GM04504 (cell line): ENCODE measurements around the gene AFF4.
A peak's percentile ranks its signal among the peaks of the same experiment; 100 is the strongest.
"Not testable (repeated sequence)": the region's sequence is repeated elsewhere in the genome, so short reads cannot be mapped to it uniquely, and the experiment has no call there.

ENCODE experiments used
- DNase-seq: peaks from one replicate; pipeline ENCODE4 v3.0.0-alpha.2; 2012; ENCODE audit warnings: low read depth

The AFF4 gene

GRCh38 chr5:132963171-132964104, at the start of gene AFF4:
AFF4 (minus strand) TSS chr5:132963634; CDS start chr5:132937189, 26,445 bp downstream.
- peak; percentile 95 for DNase-seq

GRCh38 chr5:133008455-133008854, 45.0 kb upstream of the AFF4 start:
- not testable (repeated sequence) for DNase-seq

GRCh38 chr5:133006653-133007052, 43.2 kb upstream of the AFF4 start:
- no peak for DNase-seq

- DNase-seq: no peak
These were observed 35.8 kb upstream of the AFF4 start for GRCh38 chr5:132999246-132999645.

- no peak for DNase-seq
These were observed 35.1 kb upstream of the AFF4 start for GRCh38 chr5:132998556-132998955.

GRCh38 chr5:132996307-132996706, 32.9 kb upstream of the AFF4 start:
- DNase-seq: no peak

- DNase-seq: no peak
These were observed 24.3 kb upstream of the AFF4 start for GRCh38 chr5:132987531-132988408.

GRCh38 chr5:132982971-132983370, 19.5 kb upstream of the AFF4 start:
- not testable (repeated sequence) for DNase-seq

- DNase-seq: no peak
These were observed 17.9 kb upstream of the AFF4 start for GRCh38 chr5:132981288-132981687.

GRCh38 chr5:132979976-132980375, 16.5 kb upstream of the AFF4 start:
- no peak for DNase-seq

GRCh38 chr5:132979367-132979940, 16.0 kb upstream of the AFF4 start:
- DNase-seq: no peak

GRCh38 chr5:132976852-132977251, 13.4 kb upstream of the AFF4 start:
- DNase-seq: no peak

GRCh38 chr5:132972436-132972828, 9.0 kb upstream of the AFF4 start:
- not testable (repeated sequence) for DNase-seq

- DNase-seq: no peak
These were observed 8.3 kb upstream of the AFF4 start for GRCh38 chr5:132971483-132972435.

- DNase-seq: no peak
These were observed 1.7 kb upstream of the AFF4 start for GRCh38 chr5:132965120-132965519.

- no peak for DNase-seq
These were observed 909 bp downstream of the AFF4 start for GRCh38 chr5:132962429-132963021.

GRCh38 chr5:132961887-132962286, 1.5 kb downstream of the AFF4 start:
- no peak for DNase-seq

- not testable (repeated sequence) for DNase-seq
These were observed 2.2 kb downstream of the AFF4 start for GRCh38 chr5:132961123-132961815.

- DNase-seq: not testable (repeated sequence)
These were observed 7.2 kb downstream of the AFF4 start for GRCh38 chr5:132956166-132956799.

GRCh38 chr5:132953710-132954109, 9.7 kb downstream of the AFF4 start:
- no peak for DNase-seq
